Measurements from ENCODE around the gene GSE1. TPM values are rescaled to one million over a fixed set of nuclear protein-coding genes. Genes with fewer than 3 reads are reported as not detected.
A peak's percentile ranks its signal among the peaks of the same experiment; 100 is the strongest.

GSE1 gene
- total RNA-seq, 6 donors from 2014 or later: 80.2 to 332 (median 90.8) TPM

- H3K27ac ChIP-seq: peak overlapping the region in 3 of 4 donors; percentile 22 to 68 (median 64)
- TF ChIP-seq POLR2AphosphoS5 (IDR thresholded peaks at IDR 0.05): no peak
- no peak for TF ChIP-seq CTCF (IDR thresholded peaks at IDR 0.05)
- no peak for TF ChIP-seq EP300 (IDR thresholded peaks at IDR 0.05)
- no peak for TF ChIP-seq POLR2A (IDR thresholded peaks at IDR 0.05)
- DNase-seq: peak in 1 of 2 donors; percentile 90
Measured at GRCh38 chr16:85650844-85651628, 37.9 kb downstream of the GSE1 start.

DNA sequence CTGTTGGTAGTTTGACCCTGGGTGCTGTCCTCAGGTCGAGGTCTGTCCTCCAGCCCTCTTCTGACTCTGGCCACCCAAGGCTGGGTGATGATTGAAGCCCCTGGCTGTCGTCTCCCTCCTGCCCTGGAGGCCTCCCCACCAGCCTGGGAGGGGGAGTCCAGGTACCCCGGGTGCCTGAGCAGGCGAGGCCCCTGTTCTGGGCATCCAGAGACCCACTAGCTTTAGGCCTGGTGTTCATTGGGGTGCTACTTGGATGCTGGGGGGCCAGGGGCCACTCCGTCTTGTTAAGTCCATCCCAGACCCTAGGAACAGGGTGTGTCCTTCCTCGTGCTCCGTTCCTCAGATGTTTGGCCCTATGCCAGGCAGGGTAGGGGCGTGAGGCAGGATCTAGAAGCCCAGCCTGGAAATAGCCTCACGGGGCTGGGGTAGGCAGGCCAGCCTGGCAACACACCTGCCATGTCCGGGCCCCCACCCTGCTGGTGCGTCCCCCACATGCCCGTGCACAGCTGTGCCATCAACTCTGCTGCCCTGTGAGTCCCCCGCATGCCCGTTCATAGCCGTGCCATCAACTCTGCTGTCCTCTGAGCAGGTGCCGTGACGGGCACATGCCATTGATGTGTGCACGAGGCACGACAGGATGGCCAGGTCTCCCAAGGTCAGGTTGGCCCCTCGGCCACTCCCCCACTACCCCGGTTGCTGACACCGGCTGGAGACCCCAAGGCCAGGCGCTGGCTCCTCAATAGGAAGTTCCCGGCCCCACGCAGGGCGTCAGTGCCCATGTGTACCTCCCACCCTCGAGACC, 38.7 kb downstream of the GSE1 start:
- Histone ChIP-seq H3K27ac (peak overlapping the region in 3 of 4 donors; percentile 22 to 69 (median 68)), H3K27me3 (no peaks in the 10 kb centered on the region), H3K36me3 (peaks cover 21 to 75% (median 65%) of the 10 kb centered on the region in 4 donors), H3K9me3 (no peaks in the 10 kb centered on the region), H3K4me3 (no peak overlapping the region), H3K4me1 (peaks cover 16 to 30% (median 19%) of the 10 kb centered on the region in 4 donors)
- peak in 1 of 2 donors; percentile 71 for DNase-seq
- peak in 1 of 2 donors; percentile 4 for ATAC-seq (ENCODE audit: low FRiP score in 2 of 2)
- no peak for TF ChIP-seq POLR2AphosphoS5 (IDR thresholded peaks at IDR 0.05)
- no peak for TF ChIP-seq POLR2A (IDR thresholded peaks at IDR 0.05)
- TF ChIP-seq CTCF (IDR thresholded peaks at IDR 0.05): no peak
- no peak for TF ChIP-seq EP300 (IDR thresholded peaks at IDR 0.05)
- 77 to 82% methylated on average over 16 to 25 of the region's 27 CpGs for WGBS, 2 donors

More at GRCh38 chr16:85650844-85651628, 37.9 kb downstream of the GSE1 start:
- no peak for ATAC-seq (ENCODE audit: low FRiP score in 2 of 2)
- WGBS, 2 donors: 65 to 71% methylated on average over 18 to 25 of the region's 42 CpGs
- H3K27me3 ChIP-seq: no peaks in the 10 kb centered on the region
- peaks cover 16 to 33% (median 19%) of the 10 kb centered on the region in 4 donors for H3K4me1 ChIP-seq
- no peaks in the 10 kb centered on the region for H3K9me3 ChIP-seq
- H3K36me3 ChIP-seq: peaks cover 13 to 70% (median 57%) of the 10 kb centered on the region in 4 donors
- no peak overlapping the region for H3K4me3 ChIP-seq

GRCh38 chr16:85652431-85653221, 39.5 kb downstream of the GSE1 start:
- no peaks in the 10 kb centered on the region for H3K9me3 ChIP-seq
- H3K4me3 ChIP-seq: no peak overlapping the region
- ATAC-seq (ENCODE audit: low FRiP score in 2 of 2) (peak; percentile 2 to 73), DNase-seq (peak in 1 of 2 donors; percentile 89)
- peaks cover 29 to 78% (median 71%) of the 10 kb centered on the region in 4 donors for H3K36me3 ChIP-seq
- peak overlapping the region; percentile 10 to 69 (median 44) for H3K27ac ChIP-seq
- no peaks in the 10 kb centered on the region for H3K27me3 ChIP-seq
- H3K4me1 ChIP-seq: peaks cover 16 to 30% (median 19%) of the 10 kb centered on the region in 4 donors
- TF ChIP-seq POLR2A (IDR thresholded peaks at IDR 0.05): no peak
- no peak for TF ChIP-seq CTCF (IDR thresholded peaks at IDR 0.05)
- TF ChIP-seq EP300 (IDR thresholded peaks at IDR 0.05): no peak
- TF ChIP-seq POLR2AphosphoS5 (IDR thresholded peaks at IDR 0.05): no peak
- WGBS, 2 donors: 66 to 84% methylated on average over 7 to 18 of the region's 35 CpGs

GRCh38 chr16:85653290-85653891, 40.3 kb downstream of the GSE1 start:
- H3K36me3 ChIP-seq: peaks cover 36 to 79% (median 75%) of the 10 kb centered on the region in 4 donors
- ATAC-seq (ENCODE audit: low FRiP score in 2 of 2) (no peak), DNase-seq (peak in 1 of 2 donors; percentile 69)
- no peaks in the 10 kb centered on the region for H3K9me3 ChIP-seq
- H3K4me3 ChIP-seq: no peak overlapping the region
- H3K27ac ChIP-seq: peak overlapping the region in 3 of 4 donors; percentile 53 to 79 (median 67)
- TF ChIP-seq POLR2AphosphoS5 (IDR thresholded peaks at IDR 0.05): no peak
- TF ChIP-seq EP300 (IDR thresholded peaks at IDR 0.05): no peak
- TF ChIP-seq CTCF (IDR thresholded peaks at IDR 0.05): no peak
- TF ChIP-seq POLR2A (IDR thresholded peaks at IDR 0.05): no peak
- 80% methylated on average over 18 of the region's 21 CpGs; no CpG with 5 or more reads in 1 of the 2 donors for WGBS, 2 donors
- H3K27me3 ChIP-seq: no peaks in the 10 kb centered on the region
- peaks cover 16 to 30% (median 19%) of the 10 kb centered on the region in 4 donors for H3K4me1 ChIP-seq
